Panc1 (cell line): ENCODE data around the gene LILRB4. TPM values are rescaled to one million over a fixed set of nuclear protein-coding genes. Genes with fewer than 3 reads are reported as not detected.

Experiments used
- ATAC-seq: fragments of 200-7000 bp; cut with Tn5 transposase; 2 replicates; pipeline ENCODE4 v1.9.1; 2020; ENCODE audit warnings: mild to moderate bottlenecking, moderate library complexity
- BruUV-seq: library from RNA; stranded (reverse); fragments of 400-500 nt; replicated peaks from 2 replicates; lab custom pipeline; 2021; lab: Mats Ljungman, UMichigan
- CTCF ChIA-PET: fragments of 300-600 bp; sonication (Branson Sonifier 250); formaldehyde crosslinking; loops from one replicate; lab custom pipeline; 2022; ENCODE audit warnings: antibody characterized with exemption; lab: Charles Lee
- POLR2A ChIA-PET: fragments of 300-600 bp; sonication (Branson Sonifier 250); formaldehyde crosslinking; loops from one replicate; lab custom pipeline; 2022; ENCODE audit warnings: antibody characterized with exemption; lab: Charles Lee
- DNase-seq: peaks from one replicate; pipeline ENCODE4 v3.0.0-alpha.2; 2010; ENCODE audit warnings: low read depth, low spot score
- H3K27ac ChIP-seq: 2 replicates; pipeline ENCODE4 v1.5.1; 2011; ENCODE audit warnings: mild to moderate bottlenecking, low read length, inconsistent platforms
- H3K27me3 ChIP-seq: fragments of 200-500 bp; sonication (Bioruptor generic); 2 replicates; pipeline ENCODE4 v1.6.0; 2014; ENCODE audit warnings: low read length, inconsistent platforms; ENCODE audit not compliant: control insufficient read depth, insufficient read depth
- H3K36me3 ChIP-seq: fragments of 200-500 bp; sonication (Bioruptor generic); 2 replicates; pipeline ENCODE4 v1.5.1; 2014; ENCODE audit warnings: inconsistent platforms, mild to moderate bottlenecking, low read length, moderate library complexity; ENCODE audit not compliant: control insufficient read depth, insufficient read depth
- H3K4me1 ChIP-seq: 2 replicates; pipeline ENCODE4 v1.5.1; 2011; ENCODE audit warnings: inconsistent platforms, mild to moderate bottlenecking, low read length, moderate library complexity; ENCODE audit not compliant: control insufficient read depth, insufficient read depth
- H3K4me3 ChIP-seq, 2 experiments: 2 replicates each; pipeline ENCODE4 v1.5.1; 2011 to 2012; ENCODE audit warnings: low read depth in 2 of 2, low read length in 2 of 2, mild to moderate bottlenecking in 2 of 2, inconsistent platforms in 1 of 2, moderate library complexity in 1 of 2
- H3K9me3 ChIP-seq: fragments of 200-500 bp; sonication (Bioruptor generic); 2 replicates; pipeline ENCODE4 v1.5.1; 2014; ENCODE audit warnings: low read depth, mild to moderate bottlenecking, inconsistent platforms, low read length, moderate library complexity; ENCODE audit not compliant: control insufficient read depth, insufficient read depth
- CTCF ChIP-seq: fragments of 450-650 bp; IDR thresholded peaks from 2 replicates; pipeline ENCODE4 v1.5.1; 2017; ENCODE audit warnings: mild to moderate bottlenecking
- POLR2AphosphoS5 ChIP-seq: IDR thresholded peaks from 2 replicates; pipeline ENCODE4 v1.6.1; 2012; ENCODE audit warnings: mild to moderate bottlenecking, low read depth, low read length, moderate library complexity
- REST ChIP-seq, 2 experiments: IDR thresholded peaks; 2 replicates each; pipeline ENCODE4 v1.6.1; 2011 to 2012; ENCODE audit warnings: low read depth in 2 of 2, control low read depth in 1 of 2, low read length in 1 of 2, mild to moderate bottlenecking in 1 of 2, moderate library complexity in 1 of 2; ENCODE audit not compliant: insufficient read depth in 1 of 2
- SIN3A ChIP-seq: IDR thresholded peaks from 2 replicates; pipeline ENCODE4 v1.6.1; 2012; ENCODE audit warnings: low read depth, mild to moderate bottlenecking, low read length, moderate library complexity, borderline replicate concordance; ENCODE audit not compliant: insufficient read depth
- TCF7L2 ChIP-seq: IDR thresholded peaks from 2 replicates; pipeline ENCODE4 v1.6.1; 2011; ENCODE audit warnings: mild to moderate bottlenecking, low read depth, low read length, inconsistent platforms
- in situ Hi-C: cut with HindIII; loops from 2 replicates; pipeline ENCODE4 v1.10.0; 2016; ENCODE audit warnings: low sequenced_read_pairs, low pct_unique_long_range_greater_than_20kb
- intact Hi-C: fragments of 100-400 bp; cut with micrococcal nuclease; formaldehyde crosslinking; loops from one replicate; pipeline ENCODE4 v1.10.0; 2022; ENCODE audit not compliant: unreplicated experiment
- total RNA-seq: library from RNA; stranded (reverse); gene quantifications from one replicate; pipeline ENCODE4 v1.2.1, GENCODE V29; 2021; ENCODE audit not compliant: unreplicated experiment

Gene LILRB4
- total RNA-seq, 1 experiment from 2014 or later = not detected

- Histone ChIP-seq H3K36me3 (no peaks in the 10 kb centered on the region), H3K4me3 (no peak overlapping the region), H3K27ac (no peak overlapping the region), H3K27me3 (peaks cover 40% of the 10 kb centered on the region), H3K4me1 (no peaks in the 10 kb centered on the region), H3K9me3 (no peaks in the 10 kb centered on the region)
- intact Hi-C loops = no loop called here
- CTCF ChIA-PET = no interaction called here
- POLR2A ChIA-PET = no interaction called here
- DNase-seq (no peak), ATAC-seq (no peak)
- TF ChIP-seq SIN3A = no peak
- no peak for TF ChIP-seq TCF7L2
- no peak for TF ChIP-seq CTCF
- no peak for TF ChIP-seq REST (IDR thresholded peaks at IDR 0.05; ENCODE audit: insufficient read depth in 1 of 2, low read depth in 2 of 2, low read length in 1 of 2)
- TF ChIP-seq POLR2AphosphoS5 = no peak
- no TSS peak for BruUV-seq
- in situ Hi-C loops = no loop called here
Observed at GRCh38 chr19:54668353-54668752, 5.6 kb downstream of the LILRB4 start.

GRCh38 chr19:54670576-54671357, 8.0 kb downstream of the LILRB4 start:
- ATAC-seq (no peak), DNase-seq (no peak)
- POLR2A ChIA-PET = no interaction called here
- BruUV-seq = no TSS peak
- Histone ChIP-seq H3K4me3 (no peak overlapping the region), H3K9me3 (no peaks in the 10 kb centered on the region), H3K4me1 (no peaks in the 10 kb centered on the region), H3K36me3 (no peaks in the 10 kb centered on the region), H3K27ac (no peak overlapping the region), H3K27me3 (peaks cover 36% of the 10 kb centered on the region)
- intact Hi-C loops = no loop called here
- TF ChIP-seq POLR2AphosphoS5 = no peak
- no peak for TF ChIP-seq CTCF
- no peak for TF ChIP-seq SIN3A
- no peak for TF ChIP-seq REST (IDR thresholded peaks at IDR 0.05; ENCODE audit: insufficient read depth in 1 of 2, low read depth in 2 of 2, low read length in 1 of 2)
- TF ChIP-seq TCF7L2 = no peak
- in situ Hi-C loops = loop anchor here (10.0 kb wide), 1 partner anchor 96 kb away; the partner anchor contains the start of gene LILRA2
- CTCF ChIA-PET = interaction anchor here (1.2 kb wide), 1 partner anchor 18 kb away, joined by 3 read pairs; no protein-coding TSS in a partner anchor
